HT-29 (cell line): ENCODE data around the gene GPBAR1. TPM values are rescaled to one million over a fixed set of nuclear protein-coding genes. Genes with fewer than 3 reads are reported as not detected.
A peak's percentile ranks its signal among the peaks of the same experiment; 100 is the strongest.

Source experiments
- DNase-seq: peaks from one replicate; pipeline ENCODE4 v3.0.0-alpha.2; 2015; ENCODE audit warnings: low spot score
- total RNA-seq: library from RNA; depleted of rRNA; stranded (reverse); fragments of >200 nt; shearing (Covaris generic); gene quantifications from 2 replicates; pipeline ENCODE4 v1.2.3, GENCODE V29; 2014; rRNA removed

GPBAR1 gene
- total RNA-seq, 1 experiment from 2014 or later, result 0.56 TPM

DNA sequence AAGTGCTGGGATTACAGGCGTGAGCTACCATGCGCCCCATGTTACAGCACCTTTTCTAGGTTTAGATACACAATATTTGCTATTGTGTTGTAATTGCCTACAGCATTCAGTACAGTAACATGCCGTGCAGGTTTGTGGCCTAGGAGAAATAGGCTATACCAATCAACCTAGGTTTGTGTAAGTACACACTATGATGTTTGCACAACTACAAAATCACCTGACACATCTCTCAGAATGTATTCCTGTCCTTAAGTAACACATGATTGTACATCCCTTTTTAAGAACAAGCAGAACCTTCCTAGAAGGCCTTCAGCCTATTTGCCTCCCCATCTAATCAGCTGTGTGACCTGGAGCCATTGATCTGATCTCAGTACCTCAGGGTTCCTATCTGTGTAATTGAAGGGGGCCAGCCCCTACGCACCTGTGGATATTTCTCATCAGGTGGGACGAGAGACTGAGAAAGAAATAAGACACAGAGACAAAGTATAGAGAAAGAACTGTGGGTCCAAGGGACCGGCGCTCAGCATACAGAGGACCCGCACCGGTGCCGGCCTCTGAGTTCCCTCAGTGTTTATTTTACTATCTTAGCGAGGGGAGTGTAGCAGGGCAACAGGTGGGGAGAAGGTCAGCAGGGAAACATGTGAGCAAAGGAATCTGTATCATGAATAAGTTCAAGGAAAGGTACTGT lies 50.2 kb downstream of the GPBAR1 start:
- DNase-seq, result peak; percentile 45

GRCh38 chr2:218311541-218312266 lies 50.9 kb downstream of the GPBAR1 start:
- DNase-seq, result peak; percentile 38

DNA sequence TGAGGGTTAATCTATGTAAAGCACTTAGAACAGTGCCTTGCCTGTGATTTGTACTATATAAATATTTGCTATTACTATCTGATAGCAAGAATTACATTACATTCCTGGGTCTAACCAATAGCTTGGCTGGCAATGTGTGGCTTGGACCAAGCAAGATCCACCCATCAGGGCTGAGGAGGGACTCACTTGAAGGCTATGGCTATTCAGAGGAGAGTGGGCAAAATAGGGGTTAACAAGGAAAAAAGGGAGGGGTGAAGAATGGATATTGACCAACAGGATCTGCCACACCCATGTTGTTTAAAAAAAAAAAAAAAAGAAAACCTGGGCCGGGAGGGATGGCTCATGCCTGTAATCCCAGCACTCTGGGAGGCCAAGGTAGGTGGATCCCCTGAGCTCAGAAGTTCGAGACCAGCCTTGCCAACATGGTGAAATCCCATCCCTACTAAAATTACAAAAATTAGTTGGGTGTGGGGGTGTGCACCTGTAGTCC lies 51.5 kb downstream of the GPBAR1 start:
- peak; percentile 70 for DNase-seq

DNA sequence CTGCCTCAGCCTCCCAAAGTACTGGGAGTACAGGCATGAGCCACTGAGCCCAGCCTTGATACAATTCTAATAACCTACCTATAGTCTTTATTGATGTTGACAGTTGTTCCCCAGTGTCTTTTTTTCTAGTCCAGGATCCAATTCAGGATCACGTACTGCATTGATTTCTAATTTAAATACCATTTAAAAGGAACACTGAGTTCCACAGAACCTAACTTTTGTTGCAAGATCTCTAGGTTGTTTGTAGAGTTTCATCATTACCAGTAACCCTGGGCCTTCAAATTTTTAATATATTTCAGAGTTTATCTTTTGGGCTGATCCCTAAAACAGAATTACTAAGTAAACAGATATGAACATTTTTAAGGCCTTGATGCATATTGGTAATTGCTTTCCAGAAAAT lies 52.5 kb downstream of the GPBAR1 start:
- no peak for DNase-seq

Other genes starting within 250 kb of the GPBAR1 start
- not detected in 2 replicates for gene RUFY4, start 191.8 kb upstream of the GPBAR1 start, total RNA-seq
- not detected in 2 replicates for gene CXCR2, start 135.0 kb upstream of the GPBAR1 start, total RNA-seq
- not detected in 2 replicates for gene CXCR1, start 94.1 kb upstream of the GPBAR1 start, total RNA-seq
- gene ARPC2, start 43.8 kb upstream of the GPBAR1 start, total RNA-seq, result 220 and 244 TPM in 2 replicates
- 266 and 310 TPM in 2 replicates for gene AAMP, start 9.1 kb downstream of the GPBAR1 start, total RNA-seq
- 73.9 and 77.2 TPM in 2 replicates for gene PNKD, start 9.5 kb downstream of the GPBAR1 start, total RNA-seq
- gene TMBIM1, start 31.5 kb downstream of the GPBAR1 start, total RNA-seq, result 229 and 311 TPM in 2 replicates
- 1.6 TPM in 1 of 2 replicates, not detected in the other for gene CATIP, start 95.8 kb downstream of the GPBAR1 start, total RNA-seq
- gene SLC11A1, start 121.3 kb downstream of the GPBAR1 start, total RNA-seq, result 0.33 and 0.86 TPM in 2 replicates
- 132 and 151 TPM in 2 replicates for gene CTDSP1, start 138.9 kb downstream of the GPBAR1 start, total RNA-seq
- gene VIL1, start 158.1 kb downstream of the GPBAR1 start, total RNA-seq, result 230 and 247 TPM in 2 replicates